H1 (cell line): ENCODE results near the gene PFDN6. TPM values are rescaled to one million over a fixed set of nuclear protein-coding genes. Genes with fewer than 3 reads are reported as not detected.

ENCODE experiments used
- MAFK ChIP-seq: IDR thresholded peaks from 2 replicates; pipeline ENCODE4 v1.6.1; 2012; ENCODE audit warnings: low read depth, mild to moderate bottlenecking, improper control_type of control experiment, low read length
- SUZ12 ChIP-seq: fragments of 200-600 bp; sonication (generic); IDR thresholded peaks from 2 replicates; pipeline ENCODE4 v1.6.1; 2012; ENCODE audit warnings: mild to moderate bottlenecking, inconsistent platforms, low read length, moderate library complexity, mixed read lengths
- polyA plus RNA-seq, 7 experiments: library from polyadenylated mRNA; depleted of rRNA in 3 of 7; stranded (reverse) in 5 of 7; unstranded in 2 of 7; fragments of >200 nt in 5 of 7; fragments of 200-250 nt in 2 of 7; gene quantifications; 1 replicate in 5 of 7; 2 replicates in 1 of 7; 4 replicates in 1 of 7; pipeline versions ENCODE4 v1.2.1 to v1.2.3, GENCODE V29; 2011 to 2013; ENCODE audit warnings: missing spikeins in 2 of 7, mixed read lengths in 2 of 7
- total RNA-seq: library from RNA; stranded (reverse); fragmentation: NEBNext Ultra II Directional; extraction: Animal tissue kit (Norgen Biotek cat#: 25700); gene quantifications from 2 replicates; pipeline ENCODE4 v1.2.1, GENCODE V29; 2021

PFDN6 gene
- total and polyA plus RNA-seq, 2 of the 8 experiments (the other 6 are each of a cell fraction or from before 2014, with no cell fraction given) = 32.0 to 95.7 TPM

DNA sequence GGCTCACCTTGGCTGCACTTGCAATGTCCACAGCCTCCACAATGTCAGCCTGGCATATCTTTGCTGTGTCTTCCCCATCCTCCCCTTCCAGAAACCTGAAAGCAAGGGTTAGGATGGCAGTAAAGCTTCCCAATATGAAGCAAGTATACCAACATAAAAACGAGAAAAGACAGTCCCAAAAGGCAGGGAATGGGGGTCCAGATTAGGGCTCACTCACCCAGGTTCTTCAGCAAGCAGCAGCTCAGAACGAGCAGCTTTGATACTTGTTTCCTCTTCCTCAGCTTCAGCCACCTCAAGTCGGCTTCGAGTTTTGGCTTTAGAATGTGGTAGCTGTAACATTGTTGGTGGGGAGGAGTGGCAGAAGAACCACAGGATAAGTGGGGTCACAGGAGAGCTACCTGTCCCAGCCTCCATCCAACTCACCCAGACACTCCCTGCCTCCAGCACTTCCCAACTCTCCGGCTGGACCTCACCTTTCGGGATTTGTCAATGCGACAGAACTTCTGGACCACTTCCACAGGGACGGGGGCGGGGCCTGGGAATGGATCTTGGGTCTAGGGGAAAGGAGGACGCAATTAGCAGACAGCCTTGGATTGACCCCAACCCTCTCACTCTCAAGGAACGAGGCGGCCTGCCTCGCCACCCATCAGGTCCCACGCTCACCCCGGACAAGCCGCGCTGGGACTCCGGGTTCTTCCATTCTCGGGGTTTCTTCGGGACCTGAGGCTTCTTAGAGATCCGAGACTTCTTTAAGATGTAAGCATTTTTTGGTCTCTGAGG is 1.1 kb upstream of the PFDN6 start (continued):
- TF ChIP-seq SUZ12 (no peak), MAFK (no peak)
- TF ChIP-seq, all 59 proteins: peak for 0
